Measurements from ENCODE around the gene FER1L5. TPM values are rescaled to one million over a fixed set of nuclear protein-coding genes. Genes with fewer than 3 reads are reported as not detected.

The FER1L5 gene
- polyA plus RNA-seq, 1 of the 3 experiments (the other 2 are of a cell fraction): 0.02 TPM

DNA sequence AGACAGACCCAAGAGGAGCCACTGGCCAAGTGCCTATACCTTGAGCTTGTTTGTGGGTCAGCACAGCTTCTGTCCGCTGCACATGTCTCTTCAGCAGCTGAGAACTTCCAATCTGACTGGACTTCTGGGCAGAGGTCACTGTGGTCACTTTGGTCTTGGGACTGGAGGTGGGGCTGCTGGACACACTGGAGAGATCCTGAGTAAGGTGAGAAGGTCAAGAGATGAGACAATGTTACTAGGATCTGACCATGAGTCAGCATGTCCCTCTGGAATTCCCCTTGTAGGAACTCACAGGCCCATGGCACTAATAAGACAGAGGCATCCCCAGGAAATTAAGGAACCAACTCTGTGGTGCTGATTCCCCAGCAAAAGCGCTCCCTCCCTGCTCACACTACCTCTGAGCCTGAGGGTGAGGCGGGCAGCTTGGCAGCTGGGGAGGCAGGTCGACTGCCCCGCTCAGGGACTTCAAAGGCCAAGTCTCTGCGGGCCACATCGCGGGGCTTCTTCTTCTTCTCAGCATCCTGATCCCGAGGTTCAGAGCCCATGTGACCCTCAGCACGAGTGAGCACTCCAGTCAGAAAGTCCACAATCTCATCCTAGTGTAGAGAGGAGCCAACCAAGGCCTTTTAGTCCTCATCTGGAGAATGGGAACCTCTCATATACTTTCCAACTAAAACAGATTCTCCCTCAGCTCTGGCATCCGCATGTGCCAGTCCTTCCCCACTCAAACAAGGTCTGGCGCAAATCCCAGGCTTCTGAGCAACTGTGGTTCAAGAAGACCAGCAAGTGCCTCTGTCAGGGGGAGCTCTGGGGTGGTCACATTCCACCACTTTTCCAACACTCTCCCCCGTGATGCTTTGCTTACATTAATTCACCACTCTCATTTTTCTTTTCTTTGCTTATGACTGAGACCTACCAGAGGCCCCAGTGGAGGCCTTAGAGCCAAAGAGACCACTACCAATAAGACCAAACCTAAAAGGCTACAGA, 33.8 kb upstream of the FER1L5 start (continued):
- TF ChIP-seq, protein P1, sequence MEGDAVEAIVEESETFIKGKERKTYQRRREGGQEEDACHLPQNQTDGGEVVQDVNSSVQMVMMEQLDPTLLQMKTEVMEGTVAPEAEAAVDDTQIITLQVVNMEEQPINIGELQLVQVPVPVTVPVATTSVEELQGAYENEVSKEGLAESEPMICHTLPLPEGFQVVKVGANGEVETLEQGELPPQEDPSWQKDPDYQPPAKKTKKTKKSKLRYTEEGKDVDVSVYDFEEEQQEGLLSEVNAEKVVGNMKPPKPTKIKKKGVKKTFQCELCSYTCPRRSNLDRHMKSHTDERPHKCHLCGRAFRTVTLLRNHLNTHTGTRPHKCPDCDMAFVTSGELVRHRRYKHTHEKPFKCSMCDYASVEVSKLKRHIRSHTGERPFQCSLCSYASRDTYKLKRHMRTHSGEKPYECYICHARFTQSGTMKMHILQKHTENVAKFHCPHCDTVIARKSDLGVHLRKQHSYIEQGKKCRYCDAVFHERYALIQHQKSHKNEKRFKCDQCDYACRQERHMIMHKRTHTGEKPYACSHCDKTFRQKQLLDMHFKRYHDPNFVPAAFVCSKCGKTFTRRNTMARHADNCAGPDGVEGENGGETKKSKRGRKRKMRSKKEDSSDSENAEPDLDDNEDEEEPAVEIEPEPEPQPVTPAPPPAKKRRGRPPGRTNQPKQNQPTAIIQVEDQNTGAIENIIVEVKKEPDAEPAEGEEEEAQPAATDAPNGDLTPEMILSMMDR (IDR thresholded peaks at IDR 0.05): no peak

DNA sequence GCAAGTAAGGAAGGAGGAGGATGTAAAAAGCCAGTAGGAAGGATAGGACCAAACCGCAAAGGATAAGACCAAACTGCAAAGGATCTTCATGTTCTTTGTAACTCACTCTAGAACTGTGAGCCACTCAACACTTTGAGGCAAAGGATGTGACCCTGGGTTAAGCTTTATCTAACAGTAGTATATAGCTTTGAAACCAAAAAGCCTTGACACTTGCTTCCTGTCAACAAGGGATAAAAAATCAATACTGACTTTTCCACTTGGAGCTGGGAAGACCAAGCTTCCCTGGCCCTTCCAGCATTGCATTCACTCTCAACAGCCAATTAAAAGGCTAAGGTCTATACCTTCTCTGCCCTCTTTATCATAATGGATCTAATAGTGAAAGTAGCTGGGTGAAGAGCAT, 26.4 kb upstream of the FER1L5 start:
- H3K9ac ChIP-seq: no peak overlapping the region
- no peaks in the 10 kb centered on the region for H3F3A ChIP-seq (replicated peaks; ENCODE audit: insufficient read depth)
- H3K4me2 ChIP-seq: no peak overlapping the region
- H2AFZ ChIP-seq (ENCODE audit: low read depth): no peak overlapping the region
- no peak overlapping the region for H3K27ac ChIP-seq (ENCODE audit: low read depth in 2 of 2, low read length in 1 of 2)
- peaks cover 47 to 48% of the 10 kb centered on the region in 2 experiments for H3K36me3 ChIP-seq (replicated peaks in 1 of 2; ENCODE audit: control insufficient read depth in 1 of 2, insufficient read depth in 2 of 2, low read length in 1 of 2)
- DNase-seq: no peak
- 100% methylated on average over 1 of the region's 1 CpG for WGBS (ENCODE audit: low lambda C conversion rate)
- TF ChIP-seq RXRA (IDR thresholded peaks at IDR 0.05; ENCODE audit: borderline replicate concordance, low read depth): no peak
- no peak for TF ChIP-seq TAF1 (IDR thresholded peaks at IDR 0.05; ENCODE audit: borderline replicate concordance, low read depth, low read length)
- TF ChIP-seq, protein P2, sequence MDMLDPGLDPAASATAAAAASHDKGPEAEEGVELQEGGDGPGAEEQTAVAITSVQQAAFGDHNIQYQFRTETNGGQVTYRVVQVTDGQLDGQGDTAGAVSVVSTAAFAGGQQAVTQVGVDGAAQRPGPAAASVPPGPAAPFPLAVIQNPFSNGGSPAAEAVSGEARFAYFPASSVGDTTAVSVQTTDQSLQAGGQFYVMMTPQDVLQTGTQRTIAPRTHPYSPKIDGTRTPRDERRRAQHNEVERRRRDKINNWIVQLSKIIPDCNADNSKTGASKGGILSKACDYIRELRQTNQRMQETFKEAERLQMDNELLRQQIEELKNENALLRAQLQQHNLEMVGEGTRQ (IDR thresholded peaks at IDR 0.05; ENCODE audit: borderline replicate concordance, low read depth, low read length): no peak
- no peak for TF ChIP-seq NFIC (IDR thresholded peaks at IDR 0.05; ENCODE audit: borderline replicate concordance)
- TF ChIP-seq SMC3 (IDR thresholded peaks at IDR 0.05; ENCODE audit: low read depth, low read length): no peak
- no peak for TF ChIP-seq NRF1 (IDR thresholded peaks at IDR 0.05; ENCODE audit: low read depth, low read length)
- no peak for TF ChIP-seq FOXM1 (IDR thresholded peaks at IDR 0.05; ENCODE audit: low read depth)
- TF ChIP-seq, protein P3, sequence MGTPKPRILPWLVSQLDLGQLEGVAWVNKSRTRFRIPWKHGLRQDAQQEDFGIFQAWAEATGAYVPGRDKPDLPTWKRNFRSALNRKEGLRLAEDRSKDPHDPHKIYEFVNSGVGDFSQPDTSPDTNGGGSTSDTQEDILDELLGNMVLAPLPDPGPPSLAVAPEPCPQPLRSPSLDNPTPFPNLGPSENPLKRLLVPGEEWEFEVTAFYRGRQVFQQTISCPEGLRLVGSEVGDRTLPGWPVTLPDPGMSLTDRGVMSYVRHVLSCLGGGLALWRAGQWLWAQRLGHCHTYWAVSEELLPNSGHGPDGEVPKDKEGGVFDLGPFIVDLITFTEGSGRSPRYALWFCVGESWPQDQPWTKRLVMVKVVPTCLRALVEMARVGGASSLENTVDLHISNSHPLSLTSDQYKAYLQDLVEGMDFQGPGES (IDR thresholded peaks at IDR 0.05; ENCODE audit: low read depth, low read length): no peak
- no peak for TF ChIP-seq JUND (IDR thresholded peaks at IDR 0.05)
- TF ChIP-seq, protein P1 (IDR thresholded peaks at IDR 0.05): no peak
- TF ChIP-seq FOSL2 (IDR thresholded peaks at IDR 0.05; ENCODE audit: borderline replicate concordance, low read depth): no peak
- no peak for TF ChIP-seq ELF1 (IDR thresholded peaks at IDR 0.05)
- TF ChIP-seq, protein P4, sequence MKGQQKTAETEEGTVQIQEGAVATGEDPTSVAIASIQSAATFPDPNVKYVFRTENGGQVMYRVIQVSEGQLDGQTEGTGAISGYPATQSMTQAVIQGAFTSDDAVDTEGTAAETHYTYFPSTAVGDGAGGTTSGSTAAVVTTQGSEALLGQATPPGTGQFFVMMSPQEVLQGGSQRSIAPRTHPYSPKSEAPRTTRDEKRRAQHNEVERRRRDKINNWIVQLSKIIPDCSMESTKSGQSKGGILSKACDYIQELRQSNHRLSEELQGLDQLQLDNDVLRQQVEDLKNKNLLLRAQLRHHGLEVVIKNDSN (IDR thresholded peaks at IDR 0.05; ENCODE audit: borderline replicate concordance, low read depth): no peak
- H3K9me2 ChIP-seq: no peaks in the 10 kb centered on the region
- H3K27me3 ChIP-seq (ENCODE audit: insufficient read depth): no peaks in the 10 kb centered on the region
- ChIA-PET POLR2A (interaction anchor here (0.6 kb wide), 1 partner anchor 68 kb away, joined by 5 read pairs; no protein-coding TSS in a partner anchor), CTCF (interaction anchor here (1.2 kb wide), 1 partner anchor 208 kb away, joined by 3 read pairs; no protein-coding TSS in a partner anchor)
- H4K20me1 ChIP-seq (ENCODE audit: insufficient read depth): no peaks in the 10 kb centered on the region
- H3K4me3 ChIP-seq (ENCODE audit: low read depth in 2 of 2, low read length in 1 of 2): no peak overlapping the region
- H3K9me3 ChIP-seq: no peaks in the 10 kb centered on the region
- H3K4me1 ChIP-seq (ENCODE audit: control insufficient read depth in 1 of 2, insufficient read depth in 2 of 2, low read depth in 1 of 2, low read length in 1 of 2): no peaks in the 10 kb centered on the region
- H3K79me2 ChIP-seq (ENCODE audit: insufficient read depth): peaks cover 25% of the 10 kb centered on the region
